Frontal cortex (tissue), 4 donors: Measurements from ENCODE around the gene CBS. TPM values are rescaled to one million over a fixed set of nuclear protein-coding genes. Genes with fewer than 3 reads are reported as not detected.
"Not testable (repeated sequence)": the region's sequence is repeated elsewhere in the genome, so short reads cannot be mapped to it uniquely, and the experiment has no call there.

Experiments used
- DNase-seq, 2 donors: peaks; one replicate each; pipeline ENCODE4 v3.0.0; 2012; ENCODE audit warnings: low spot score in 2 of 2
- FAIRE-seq: peaks from 2 replicates; lab custom pipeline; 2012; peaks lifted over from hg19 to GRCh38; lab: Jason Lieb, UNC
- total RNA-seq: library from RNA; depleted of rRNA; stranded (reverse); fragments of >200 nt; gene quantifications from one replicate; pipeline ENCODE4 v1.2.3, GENCODE V29; 2014
- donor health status: control.
- donor health status: control.
- donor health status: control.

CBS gene
- total RNA-seq, 1 donor from 2014 or later: 51.4 TPM

DNA sequence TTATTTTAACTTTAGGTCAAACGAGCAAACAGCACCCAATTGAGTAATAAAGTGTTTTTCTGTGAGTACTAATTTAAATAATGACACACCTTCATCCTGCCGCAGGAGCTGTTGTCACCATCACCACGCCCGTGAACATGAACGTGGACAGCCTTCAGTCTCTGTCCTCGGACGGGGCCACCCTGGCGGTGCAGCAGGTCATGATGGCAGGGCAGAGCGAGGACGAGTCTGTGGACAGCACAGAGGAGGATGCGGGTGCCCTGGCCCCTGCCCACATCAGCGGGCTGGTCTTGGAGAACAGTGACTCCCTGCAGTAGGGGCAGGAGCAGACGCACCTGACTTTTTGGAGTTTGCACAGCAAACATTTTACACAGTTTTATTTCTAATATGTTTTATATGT is 45.9 kb downstream of the CBS start:
- FAIRE-seq (no peak), DNase-seq (no peak)

DNA sequence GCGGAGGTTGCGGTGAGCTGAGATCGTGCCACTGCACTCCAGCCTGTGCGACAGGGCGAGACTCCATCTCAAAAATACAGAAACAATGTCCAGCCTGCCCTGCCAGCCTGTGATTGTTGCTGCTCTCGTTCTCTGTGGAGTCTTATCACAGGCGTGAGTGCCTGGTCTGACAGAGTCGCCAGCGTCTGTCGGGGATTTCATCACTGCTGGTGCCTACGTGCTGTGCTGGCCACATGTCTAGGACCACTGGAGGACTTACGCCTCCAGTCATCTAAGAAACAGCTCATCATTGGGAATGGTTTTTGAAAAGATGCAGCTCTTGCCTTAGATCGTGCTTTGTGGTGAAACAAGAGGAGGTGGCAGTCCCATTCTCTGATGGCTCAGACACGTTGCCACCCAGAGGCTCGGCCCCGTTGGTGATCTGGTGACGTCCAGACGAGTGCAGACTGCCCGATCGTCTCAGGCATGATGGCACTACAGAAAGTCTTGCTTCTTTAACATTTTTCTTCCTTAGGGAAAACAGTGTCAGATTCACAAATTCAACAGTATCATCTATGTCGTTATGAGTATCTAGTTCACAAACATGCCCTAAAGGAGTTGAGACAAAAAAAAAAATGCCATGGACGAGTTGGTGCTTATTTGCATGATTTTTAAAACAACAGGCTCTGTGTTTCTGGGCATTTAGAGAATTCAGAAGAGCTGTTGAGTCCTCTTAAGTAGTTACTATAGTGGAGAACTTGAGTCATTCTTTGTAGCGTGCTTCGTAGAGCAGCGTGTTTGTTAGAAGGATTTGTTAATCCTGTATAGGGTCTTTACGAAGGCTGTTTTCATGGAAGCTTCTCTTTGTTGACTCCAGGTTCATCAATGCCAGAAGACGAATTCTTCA is 47.5 kb downstream of the CBS start:
- no peak for DNase-seq
- FAIRE-seq: no peak

DNA sequence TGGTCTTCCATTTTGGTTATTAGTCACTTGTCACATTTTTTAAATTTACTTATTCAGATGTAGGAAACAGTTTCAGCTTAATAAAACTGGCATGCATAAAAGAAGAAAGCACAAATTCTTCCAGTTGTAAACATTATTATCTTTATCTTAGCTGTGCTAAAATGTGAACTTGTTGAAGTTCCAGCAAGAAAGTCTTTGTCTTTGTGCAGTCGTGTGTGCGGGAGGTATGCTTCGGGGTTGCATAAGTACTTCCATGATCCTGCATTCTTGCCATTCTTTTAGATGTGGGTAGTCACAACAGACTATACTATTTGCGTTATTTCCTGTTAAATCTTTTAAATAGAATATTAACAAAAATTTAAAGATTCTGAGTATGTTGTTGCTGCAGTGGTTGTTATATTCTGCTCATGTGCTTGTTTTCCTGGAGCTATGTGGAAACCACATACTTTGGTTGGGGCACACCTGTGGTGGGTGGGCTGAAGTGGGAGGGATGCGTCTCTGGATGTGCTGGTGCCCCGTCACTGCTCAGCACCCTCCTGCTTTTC is 49.9 kb downstream of the CBS start:
- no peak for DNase-seq
- no peak for FAIRE-seq

DNA sequence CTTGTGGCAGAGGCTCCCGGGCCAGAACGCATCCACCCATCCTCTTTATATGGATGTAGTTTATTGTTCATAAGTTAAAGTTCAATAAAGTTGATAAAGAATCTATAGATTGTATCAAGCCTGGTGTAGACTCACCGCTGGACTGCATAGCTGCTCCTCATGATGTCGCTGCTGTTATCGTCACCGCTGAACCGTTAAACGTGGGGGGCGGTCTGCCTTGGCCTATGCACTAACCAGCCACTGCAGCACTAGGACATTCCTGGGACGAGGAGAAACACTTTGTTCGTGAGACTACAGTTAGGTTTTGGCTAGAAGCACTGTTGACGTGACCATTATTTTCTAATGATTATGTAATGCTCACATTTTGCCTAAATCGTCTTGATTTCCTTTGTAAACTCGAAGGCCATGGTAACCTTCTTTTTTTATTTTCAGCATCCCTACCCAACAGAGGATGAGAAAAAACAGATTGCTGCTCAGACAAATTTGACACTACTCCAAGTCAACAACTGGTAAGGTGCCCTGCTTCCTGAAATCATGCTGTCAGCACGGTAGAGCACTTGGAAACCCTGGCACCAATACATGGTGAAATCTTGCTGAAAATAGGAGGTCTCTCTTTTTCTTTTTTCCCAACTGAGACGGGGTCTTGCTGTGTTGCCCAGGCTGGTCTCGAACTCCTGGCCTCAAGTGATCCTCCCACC is 51.0 kb downstream of the CBS start:
- DNase-seq (no peak), FAIRE-seq (no peak)

DNA sequence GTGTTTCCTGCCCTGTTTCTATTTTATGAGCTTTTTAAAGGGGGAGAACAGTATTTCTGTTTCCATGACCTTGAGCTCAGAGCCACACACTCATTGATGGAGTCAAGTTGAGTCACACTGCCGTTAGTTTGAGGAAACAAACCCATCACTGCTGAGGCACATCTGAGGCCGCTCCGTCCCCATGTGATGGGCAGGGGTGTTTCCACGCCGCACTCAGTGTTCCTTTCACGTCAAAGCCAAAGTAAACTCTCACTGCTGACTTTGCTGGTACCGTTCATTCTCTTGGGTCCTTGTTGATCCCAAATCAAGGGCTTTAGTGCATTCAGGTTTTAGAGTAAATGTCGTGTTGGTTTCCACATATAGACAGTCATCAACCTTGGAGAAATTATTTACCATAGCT is 52.5 kb downstream of the CBS start:
- DNase-seq (no peak), FAIRE-seq (no peak)

DNA sequence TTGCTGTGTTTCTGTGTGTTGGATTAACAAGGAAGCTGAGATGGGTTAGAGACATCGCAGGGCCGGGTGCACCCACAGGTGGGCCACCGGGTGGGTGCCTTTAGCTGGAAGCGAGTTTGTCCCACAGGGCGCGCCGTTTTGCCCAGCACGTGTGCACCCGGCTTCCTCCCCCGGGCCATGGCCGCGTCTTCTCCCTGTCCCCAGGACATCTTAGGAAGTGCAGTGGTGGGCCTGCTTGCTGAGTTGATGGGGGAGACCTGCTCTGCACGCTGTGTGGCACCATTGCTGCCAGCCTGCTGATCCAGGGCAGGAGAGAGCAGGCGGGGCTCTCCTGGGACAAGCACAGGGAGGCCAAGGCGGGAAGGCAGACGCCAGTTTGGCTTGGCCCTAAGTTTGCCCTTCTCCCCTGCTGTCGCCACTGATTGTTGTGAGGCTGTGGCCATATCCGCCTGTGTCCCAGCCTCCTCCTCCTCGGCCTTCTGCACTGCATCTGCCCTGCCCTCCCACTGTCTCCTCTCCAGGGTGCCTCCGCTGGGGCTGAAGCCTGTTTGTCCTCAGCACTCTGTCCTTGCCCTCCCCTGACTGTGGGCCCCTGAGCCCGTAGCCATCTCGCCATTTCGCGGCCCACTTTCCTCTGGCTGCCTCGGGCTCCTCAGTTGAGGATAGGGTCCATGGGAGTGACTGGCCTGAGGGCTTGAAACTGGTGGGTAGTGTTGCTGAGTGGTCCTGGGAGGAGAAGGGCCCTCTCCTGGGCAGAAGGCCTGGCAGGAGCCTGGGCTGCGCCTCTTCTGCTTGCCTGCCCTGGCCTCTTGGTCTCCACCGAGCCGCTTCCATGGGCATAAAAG is 53.7 kb downstream of the CBS start:
- FAIRE-seq (no peak), DNase-seq (no peak)

DNA sequence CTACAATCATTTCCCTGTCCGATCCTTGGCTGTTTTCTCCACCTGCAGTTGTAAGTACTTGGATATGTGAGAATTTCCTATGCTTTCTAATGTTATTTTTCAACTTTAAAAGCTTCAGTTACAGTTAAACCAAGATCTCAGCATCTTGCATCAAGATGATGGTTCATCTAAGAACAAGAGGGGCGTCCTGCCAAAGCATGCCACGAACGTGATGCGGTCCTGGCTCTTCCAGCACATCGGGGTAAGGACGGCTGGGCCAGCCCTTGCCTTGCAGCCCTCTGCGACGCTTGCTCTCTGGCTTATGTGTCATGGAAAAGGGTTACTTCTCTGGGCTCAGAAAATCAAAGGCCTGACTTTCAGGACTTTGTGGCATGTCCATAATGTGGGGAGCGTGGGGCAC is 54.4 kb downstream of the CBS start:
- FAIRE-seq (no peak), DNase-seq (no peak)

DNA sequence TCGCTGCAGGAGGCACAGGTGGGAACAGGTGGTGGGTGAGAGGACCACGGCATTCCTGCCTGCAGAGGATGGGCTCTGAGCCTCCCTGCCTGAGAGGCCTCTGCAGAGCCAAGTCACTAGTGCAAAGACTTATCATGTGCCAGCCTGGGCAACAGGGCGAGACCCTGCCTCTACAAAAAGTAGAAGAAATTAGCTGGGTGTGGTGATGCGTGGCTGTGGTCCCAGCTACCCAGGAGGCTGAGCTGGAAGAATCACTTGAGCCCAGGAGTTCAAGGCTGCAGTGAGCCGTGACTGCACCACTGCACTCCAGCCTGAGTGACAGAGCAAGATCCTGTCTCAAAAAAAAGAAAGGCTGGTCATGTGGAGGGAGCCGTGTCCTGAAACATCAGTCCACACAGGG is 54.9 kb downstream of the CBS start:
- no peak for DNase-seq
- FAIRE-seq: no peak

DNA sequence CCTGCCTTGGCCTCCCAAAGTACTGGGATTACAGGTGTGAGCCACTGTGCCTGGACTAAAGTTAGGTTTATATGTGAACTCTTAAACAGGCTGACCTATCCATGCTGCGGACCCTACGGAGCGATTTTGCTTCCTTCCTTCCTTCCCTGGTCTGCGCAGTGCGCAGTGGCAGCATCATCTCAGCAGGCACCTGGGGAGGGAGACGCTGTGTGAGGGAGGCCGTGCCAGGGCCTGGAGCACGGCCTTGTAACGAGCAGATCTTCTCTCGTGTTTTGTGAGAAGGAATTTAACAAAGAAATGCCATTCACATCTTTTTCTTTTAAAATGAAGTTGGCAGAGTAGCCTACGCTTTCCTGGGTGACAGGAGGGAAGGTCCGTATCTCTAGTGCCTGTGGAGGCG is 55.5 kb downstream of the CBS start:
- FAIRE-seq (no peak), DNase-seq (no peak)

DNA sequence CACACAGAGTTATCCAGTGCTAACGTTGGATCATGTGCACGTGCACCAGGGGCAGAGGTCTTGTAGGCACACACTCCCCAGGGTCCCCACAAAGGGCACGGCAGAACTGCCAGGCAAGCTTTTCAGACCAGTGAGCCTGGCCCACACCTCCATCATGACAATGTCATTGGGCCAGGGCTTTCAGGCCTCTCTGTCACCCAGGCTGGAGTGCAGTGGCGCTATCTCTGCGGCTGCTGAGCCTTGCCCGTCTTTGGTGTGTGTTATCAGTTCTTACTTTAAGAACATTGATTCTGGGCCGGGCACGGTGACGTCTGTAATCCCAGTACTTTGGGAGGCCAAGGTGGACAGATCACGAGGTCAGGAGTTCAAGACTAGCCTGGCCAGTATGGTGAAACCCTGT is 57.1 kb downstream of the CBS start:
- FAIRE-seq (no peak), DNase-seq (no peak)

DNA sequence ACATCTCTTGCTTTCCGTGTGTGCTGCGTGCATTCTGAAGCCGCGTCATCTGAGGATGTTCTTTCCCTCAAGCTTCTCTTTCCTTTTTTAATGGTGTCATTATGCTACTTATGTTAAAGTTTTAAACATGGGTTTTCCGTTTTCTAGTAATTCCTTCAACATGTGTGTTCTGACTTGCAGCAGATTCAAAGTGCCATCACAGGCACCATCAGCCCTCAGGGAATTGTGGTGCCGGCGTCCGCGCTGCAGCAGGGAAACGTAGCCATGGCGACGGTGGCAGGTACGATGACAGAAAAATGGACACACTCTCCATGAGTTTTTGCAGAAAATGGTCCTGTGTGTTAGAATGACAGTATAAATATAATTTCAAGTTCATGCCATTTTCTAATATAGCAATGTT is 58.9 kb downstream of the CBS start:
- no peak for DNase-seq
- FAIRE-seq: no peak

DNA sequence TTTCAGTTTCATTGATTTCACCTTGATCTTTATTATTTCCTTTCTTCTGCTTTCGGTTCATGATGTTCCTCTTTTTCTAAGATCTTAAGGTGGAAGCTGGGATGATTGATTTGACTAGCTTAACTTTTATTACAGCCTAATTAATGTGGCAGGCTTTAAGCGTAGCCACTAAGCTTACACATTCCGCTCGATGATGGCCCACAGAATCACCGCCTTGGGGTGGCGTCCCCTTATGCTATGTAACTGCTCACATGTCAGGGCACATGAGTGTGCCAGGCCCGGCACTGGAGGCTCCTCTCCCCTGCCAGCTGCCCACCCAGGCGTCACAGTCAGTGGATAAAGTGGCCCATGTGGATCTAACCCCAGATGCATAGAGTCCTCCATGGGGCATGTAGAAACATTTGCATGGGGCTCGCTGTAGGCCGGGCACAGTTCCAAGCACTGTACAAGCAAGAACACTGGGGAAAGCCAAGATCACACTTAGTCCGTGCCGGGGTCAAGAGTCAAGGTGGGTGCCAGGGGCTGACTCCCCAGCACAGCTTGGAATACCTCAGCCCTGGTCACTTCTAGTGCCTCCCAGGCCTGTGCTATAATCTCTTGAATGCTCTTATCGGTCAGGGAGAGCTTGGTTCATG is 59.6 kb downstream of the CBS start:
- no peak for DNase-seq
- FAIRE-seq: no peak

DNA sequence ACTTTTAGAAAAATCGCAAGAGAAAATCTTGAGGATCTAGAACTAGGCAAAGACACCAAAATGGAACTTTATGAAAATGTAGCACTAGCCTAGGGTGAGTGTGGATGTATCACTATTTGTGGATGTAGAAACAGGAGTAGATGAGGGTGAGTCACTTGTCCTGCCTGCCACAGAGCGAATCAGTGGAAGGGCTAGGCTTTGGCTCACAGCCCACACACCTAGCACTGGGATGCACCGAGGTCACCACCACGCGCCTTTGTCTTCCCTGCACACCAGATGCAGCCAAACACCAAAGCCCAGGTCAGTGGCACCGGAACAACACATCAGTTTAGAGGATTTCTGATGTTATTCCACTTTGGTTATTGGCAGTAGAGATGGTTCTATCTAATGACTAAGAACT is 63.0 kb downstream of the CBS start:
- FAIRE-seq (no peak), DNase-seq (no peak)

DNA sequence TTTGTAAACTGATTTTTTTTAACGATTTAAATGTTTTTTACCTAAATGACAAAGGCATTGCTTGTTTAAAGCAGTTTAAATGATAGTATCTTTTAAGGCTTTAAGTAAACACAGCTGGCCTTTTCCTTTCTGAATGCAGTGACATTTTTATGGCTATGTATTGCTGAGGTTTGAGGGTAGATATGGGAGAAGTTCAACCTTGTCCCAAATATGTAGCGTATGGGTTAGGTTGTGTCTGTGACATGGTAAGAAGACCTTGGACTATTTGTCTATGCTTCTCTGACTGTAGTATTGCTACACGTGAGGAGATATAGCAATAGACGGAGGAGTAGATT is 68.8 kb downstream of the CBS start:
- FAIRE-seq (no peak), DNase-seq (no peak)

DNA sequence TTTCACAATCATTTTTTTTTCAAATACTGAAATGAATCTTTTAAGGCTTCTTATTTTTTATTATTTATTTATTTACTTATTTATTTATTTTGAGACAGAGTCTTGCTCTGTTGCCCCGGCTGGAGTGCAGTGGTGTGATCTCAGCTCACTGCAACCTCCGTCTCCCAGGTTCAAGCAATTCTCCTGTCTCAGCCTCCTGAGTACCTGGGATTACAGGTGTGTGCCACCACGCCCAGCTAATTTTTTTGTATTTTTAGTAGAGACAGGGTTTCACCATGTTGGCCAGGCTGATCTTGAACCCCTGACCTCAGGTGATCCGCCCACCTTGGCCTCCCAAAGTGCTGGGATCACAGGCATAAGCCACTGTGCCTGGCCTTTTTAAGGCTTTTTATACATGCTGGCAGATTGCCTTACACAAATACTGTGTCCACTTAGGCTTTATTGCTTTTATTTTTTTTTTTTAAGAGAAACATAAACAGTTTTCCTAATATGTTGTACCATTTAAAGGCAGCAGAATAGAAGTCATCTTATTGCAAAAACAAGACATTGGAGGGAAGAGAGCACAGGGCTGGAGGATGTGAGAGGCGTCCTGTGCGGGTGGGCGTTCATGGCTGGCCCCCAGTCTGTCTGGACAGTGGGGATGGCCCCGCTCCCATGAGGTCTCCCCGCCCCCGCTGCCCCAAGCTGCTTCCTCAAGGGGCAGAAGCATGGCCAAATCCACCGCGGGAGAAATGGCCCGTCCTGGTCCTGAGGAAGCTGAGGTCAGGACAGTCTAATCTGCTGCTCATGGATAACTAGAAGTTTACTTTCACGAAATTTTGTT is 69.4 kb downstream of the CBS start:
- DNase-seq, FAIRE-seq: not testable (repeated sequence)

DNA sequence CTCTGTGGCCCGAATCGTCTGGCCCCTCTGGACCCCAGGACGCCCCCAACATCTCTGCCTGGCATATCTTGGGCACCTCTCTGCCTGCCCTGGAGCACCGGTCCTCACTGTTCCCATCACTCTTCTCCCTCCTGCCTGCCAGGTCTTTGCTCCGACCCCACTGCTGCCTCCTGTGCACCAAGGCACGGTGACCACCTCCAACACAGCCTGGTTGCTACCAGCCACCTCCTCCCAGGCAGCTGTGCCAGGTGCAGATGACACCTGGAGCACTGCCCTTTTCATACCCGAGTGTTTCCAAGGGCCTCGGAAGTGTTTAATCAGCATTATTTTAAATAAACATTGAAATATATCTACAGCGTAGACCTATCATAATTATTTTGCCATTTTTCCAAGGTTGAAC is 70.0 kb downstream of the CBS start:
- no peak for DNase-seq
- no peak for FAIRE-seq

DNA sequence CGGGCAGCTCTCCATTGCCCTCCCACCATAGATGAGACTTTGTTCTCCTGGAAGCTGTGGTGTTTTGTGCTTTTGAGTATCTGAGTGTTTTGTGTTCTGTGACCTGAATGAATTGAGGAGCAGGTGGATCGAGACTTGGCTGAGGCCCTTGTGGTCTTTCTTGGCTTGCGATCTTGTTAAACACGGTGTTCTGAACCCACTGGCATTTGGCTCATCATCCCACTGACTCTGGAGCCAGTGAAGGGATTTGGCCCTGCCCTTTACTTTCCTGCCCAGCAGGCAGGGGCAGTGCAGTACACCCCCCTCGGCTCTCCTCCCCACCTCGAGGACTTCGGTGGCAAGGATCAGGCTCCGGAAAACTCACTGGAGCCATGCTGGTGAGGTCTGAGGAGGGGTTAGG is 70.7 kb downstream of the CBS start:
- FAIRE-seq (no peak), DNase-seq (no peak)
